ENCODE results near the gene UBALD2.
"Not testable (repeated sequence)": the region's sequence is repeated elsewhere in the genome, so short reads cannot be mapped to it uniquely, and the experiment has no call there.

Gene UBALD2

DNA sequence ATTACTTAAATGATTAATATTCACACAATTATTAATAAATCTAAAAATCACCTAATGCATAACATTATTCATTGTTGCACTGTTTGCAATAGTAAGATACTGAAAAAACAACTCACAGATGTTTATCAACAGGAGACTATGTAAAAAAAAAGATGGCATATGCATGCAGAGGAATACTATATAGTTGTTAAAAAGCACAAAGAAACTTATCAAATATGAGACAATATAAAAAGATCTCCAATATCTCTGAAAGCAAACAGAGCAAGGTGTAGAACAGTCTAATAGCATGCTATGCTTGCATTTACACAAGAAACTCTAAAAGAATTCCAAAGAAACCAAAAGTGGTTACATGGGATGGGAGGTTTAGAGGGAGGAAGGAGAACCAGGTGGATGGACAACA lies 28.5 kb upstream of the UBALD2 start:
- Histone ChIP-seq H3K36me3 (ENCODE audit: control insufficient read depth, insufficient read depth, low read length, severe bottlenecking) (no peaks in the 10 kb centered on the region), H3K4me3 (ENCODE audit: low read length) (no peak overlapping the region), H3K9ac (ENCODE audit: low read length) (no peak overlapping the region), H3K9me3 (ENCODE audit: control insufficient read depth, low read length) (no peaks in the 10 kb centered on the region), H3K4me1 (ENCODE audit: control insufficient read depth, insufficient read depth, low read length) (peaks cover 6% of the 10 kb centered on the region), H3K27me3 (replicated peaks; ENCODE audit: control insufficient read depth, insufficient read depth, low read length) (no peaks in the 10 kb centered on the region)
- no peak for DNase-seq (ENCODE audit: low read depth)

DNA sequence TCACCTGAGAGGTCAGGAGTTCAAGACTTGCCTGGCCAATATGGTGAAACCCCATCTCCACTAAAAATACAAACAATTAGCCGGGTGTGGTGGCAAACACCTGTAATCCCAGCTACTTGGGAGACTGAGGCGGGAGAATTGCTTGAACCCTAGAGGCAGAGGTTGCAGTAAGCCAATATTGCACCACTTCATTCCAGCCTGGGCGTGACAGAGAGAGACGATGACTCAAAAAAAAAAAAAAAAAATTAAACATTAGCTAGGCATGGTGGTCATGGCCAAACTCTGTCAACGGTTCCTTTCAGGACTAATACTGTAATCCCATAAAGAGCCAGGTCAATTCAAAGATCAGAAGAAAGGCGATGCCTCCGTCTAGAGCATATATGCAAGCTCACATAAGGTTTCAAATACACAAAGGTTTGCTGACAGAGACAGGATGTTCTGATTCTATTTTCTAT lies 27.3 kb upstream of the UBALD2 start:
- no peak for DNase-seq (ENCODE audit: low read depth)
- Histone ChIP-seq H3K36me3 (ENCODE audit: control insufficient read depth, insufficient read depth, low read length, severe bottlenecking) (no peaks in the 10 kb centered on the region), H3K9ac (ENCODE audit: low read length) (no peak overlapping the region), H3K4me3 (ENCODE audit: low read length) (no peak overlapping the region), H3K9me3 (ENCODE audit: control insufficient read depth, low read length) (no peaks in the 10 kb centered on the region), H3K27me3 (replicated peaks; ENCODE audit: control insufficient read depth, insufficient read depth, low read length) (no peaks in the 10 kb centered on the region), H3K4me1 (ENCODE audit: control insufficient read depth, insufficient read depth, low read length) (peaks cover 6% of the 10 kb centered on the region)

DNA sequence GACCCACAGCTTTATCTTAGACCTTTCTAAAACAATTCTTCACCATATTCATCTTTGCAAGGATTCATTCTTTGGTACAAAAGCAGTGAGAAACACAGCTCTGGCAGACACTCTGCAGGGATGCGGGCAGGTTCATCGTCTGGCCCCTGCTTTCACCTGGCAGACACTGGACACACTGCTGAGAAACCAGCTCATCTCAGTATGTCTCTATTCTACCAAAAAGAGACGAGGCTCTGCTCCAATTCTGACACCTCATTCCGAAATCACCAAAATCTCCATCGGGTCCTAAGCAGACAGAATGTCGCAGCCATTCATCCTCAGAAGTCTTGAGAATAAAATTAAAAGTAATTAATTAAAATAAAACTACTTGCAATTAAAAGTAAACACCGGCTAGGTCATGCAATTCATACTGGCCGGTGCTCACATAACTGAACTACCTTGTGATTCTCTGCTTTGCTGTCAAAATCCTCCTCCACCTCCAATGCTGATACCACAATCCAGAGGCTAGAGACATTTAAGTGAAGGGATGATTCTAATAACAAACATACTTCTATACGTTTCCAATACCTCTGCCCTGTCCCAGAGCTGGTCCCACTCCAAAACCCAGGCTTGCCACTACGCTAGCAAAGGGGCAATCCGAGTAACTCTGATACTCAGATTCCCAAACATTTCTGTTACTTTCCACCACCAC lies 26.2 kb upstream of the UBALD2 start:
- no peaks in the 10 kb centered on the region for H3K27me3 ChIP-seq (replicated peaks; ENCODE audit: control insufficient read depth, insufficient read depth, low read length)
- peaks cover 16% of the 10 kb centered on the region for H3K4me1 ChIP-seq (ENCODE audit: control insufficient read depth, insufficient read depth, low read length)
- H3K36me3 ChIP-seq (ENCODE audit: control insufficient read depth, insufficient read depth, low read length, severe bottlenecking): no peaks in the 10 kb centered on the region
- H3K9ac ChIP-seq (ENCODE audit: low read length): no peak overlapping the region
- no peak for DNase-seq (ENCODE audit: low read depth)
- no peak overlapping the region for H3K4me3 ChIP-seq (ENCODE audit: low read length)
- H3K9me3 ChIP-seq (ENCODE audit: control insufficient read depth, low read length): no peaks in the 10 kb centered on the region

- H3K4me3 ChIP-seq (ENCODE audit: low read length): peak overlapping the region; percentile 59
- no peaks in the 10 kb centered on the region for H3K36me3 ChIP-seq (ENCODE audit: control insufficient read depth, insufficient read depth, low read length, severe bottlenecking)
- H3K27me3 ChIP-seq (replicated peaks; ENCODE audit: control insufficient read depth, insufficient read depth, low read length): no peaks in the 10 kb centered on the region
- no peaks in the 10 kb centered on the region for H3K9me3 ChIP-seq (ENCODE audit: control insufficient read depth, low read length)
- H3K9ac ChIP-seq (ENCODE audit: low read length): peak overlapping the region; percentile 47
- peaks cover 22% of the 10 kb centered on the region for H3K4me1 ChIP-seq (ENCODE audit: control insufficient read depth, insufficient read depth, low read length)
- no peak for DNase-seq (ENCODE audit: low read depth)
Measured at GRCh38 chr17:76239538-76240274, 25.4 kb upstream of the UBALD2 start.

GRCh38 chr17:76240461-76241203 lies 24.5 kb upstream of the UBALD2 start, which contains the start of gene RNF157:
RNF157 (minus strand) TSS chr17:76240493; CDS start chr17:76240240, 253 bp downstream.
- peak within 1 kb of the TSS; percentile 77 for H3K9ac ChIP-seq (ENCODE audit: low read length)
- no peaks in the 10 kb centered on the region for H3K9me3 ChIP-seq (ENCODE audit: control insufficient read depth, low read length)
- H3K4me1 ChIP-seq (ENCODE audit: control insufficient read depth, insufficient read depth, low read length): peaks cover 24% of the 10 kb centered on the region
- no peaks in the 10 kb centered on the region for H3K27me3 ChIP-seq (replicated peaks; ENCODE audit: control insufficient read depth, insufficient read depth, low read length)
- peak; percentile 77 for DNase-seq (ENCODE audit: low read depth)
- H3K36me3 ChIP-seq (ENCODE audit: control insufficient read depth, insufficient read depth, low read length, severe bottlenecking): no peaks in the 10 kb centered on the region
- peak within 1 kb of the TSS; percentile 88 for H3K4me3 ChIP-seq (ENCODE audit: low read length)

DNA sequence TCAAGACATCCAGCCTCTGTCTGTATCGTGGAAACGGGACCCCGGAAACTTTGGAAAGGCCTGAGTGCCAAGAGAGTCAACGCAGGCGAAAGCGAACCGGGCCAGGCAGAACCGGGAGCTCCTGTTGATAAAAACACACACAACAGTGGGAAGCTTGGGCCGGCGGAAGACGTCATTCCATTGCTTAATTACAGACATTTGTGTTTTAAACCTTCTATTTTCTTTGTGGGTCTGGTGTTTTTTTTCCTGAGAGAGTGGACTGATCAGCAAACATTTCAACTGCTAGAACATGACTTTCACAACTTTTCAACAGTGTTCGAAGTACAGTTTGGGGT lies 24.0 kb upstream of the UBALD2 start:
- no peaks in the 10 kb centered on the region for H3K36me3 ChIP-seq (ENCODE audit: control insufficient read depth, insufficient read depth, low read length, severe bottlenecking)
- H3K9me3 ChIP-seq (ENCODE audit: control insufficient read depth, low read length): no peaks in the 10 kb centered on the region
- no peaks in the 10 kb centered on the region for H3K27me3 ChIP-seq (replicated peaks; ENCODE audit: control insufficient read depth, insufficient read depth, low read length)
- peaks cover 28% of the 10 kb centered on the region for H3K4me1 ChIP-seq (ENCODE audit: control insufficient read depth, insufficient read depth, low read length)
- peak overlapping the region; percentile 88 for H3K4me3 ChIP-seq (ENCODE audit: low read length)
- peak overlapping the region; percentile 77 for H3K9ac ChIP-seq (ENCODE audit: low read length)
- DNase-seq (ENCODE audit: low read depth): peak; percentile 52

DNA sequence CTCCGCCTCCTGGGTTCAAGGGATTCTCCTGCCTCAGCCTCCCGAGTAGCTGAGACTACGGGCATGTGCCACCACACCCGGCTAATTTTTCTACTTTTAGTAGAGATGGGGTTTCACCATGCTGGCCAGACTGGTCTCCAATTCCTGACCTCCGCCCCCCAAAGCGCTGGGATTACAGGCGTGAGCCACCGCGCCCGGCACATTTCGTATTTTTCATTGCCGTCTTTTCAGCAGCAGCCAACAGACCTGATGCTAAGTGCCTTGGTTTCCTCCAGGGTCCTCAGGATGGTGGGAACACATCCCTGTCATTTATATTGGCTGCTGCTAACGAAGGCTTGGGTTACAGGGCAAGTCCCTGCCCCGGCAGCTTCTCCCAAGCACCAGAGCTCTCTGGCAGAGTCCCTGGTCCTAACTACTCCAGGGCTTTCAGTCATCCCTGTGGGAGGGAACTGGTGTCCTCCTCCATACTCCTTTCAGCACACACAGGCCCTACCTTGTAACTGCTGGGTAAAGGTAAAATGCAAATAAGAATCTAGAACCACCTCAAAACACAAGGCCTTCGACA lies 23.4 kb upstream of the UBALD2 start:
- Histone ChIP-seq H3K36me3 (ENCODE audit: control insufficient read depth, insufficient read depth, low read length, severe bottlenecking) (no peaks in the 10 kb centered on the region), H3K4me3 (ENCODE audit: low read length) (no peak overlapping the region), H3K27me3 (replicated peaks; ENCODE audit: control insufficient read depth, insufficient read depth, low read length) (no peaks in the 10 kb centered on the region), H3K9me3 (ENCODE audit: control insufficient read depth, low read length) (no peaks in the 10 kb centered on the region), H3K4me1 (ENCODE audit: control insufficient read depth, insufficient read depth, low read length) (peaks cover 34% of the 10 kb centered on the region), H3K9ac (ENCODE audit: low read length) (peak overlapping the region; percentile 77)
- DNase-seq (ENCODE audit: low read depth): no peak

DNA sequence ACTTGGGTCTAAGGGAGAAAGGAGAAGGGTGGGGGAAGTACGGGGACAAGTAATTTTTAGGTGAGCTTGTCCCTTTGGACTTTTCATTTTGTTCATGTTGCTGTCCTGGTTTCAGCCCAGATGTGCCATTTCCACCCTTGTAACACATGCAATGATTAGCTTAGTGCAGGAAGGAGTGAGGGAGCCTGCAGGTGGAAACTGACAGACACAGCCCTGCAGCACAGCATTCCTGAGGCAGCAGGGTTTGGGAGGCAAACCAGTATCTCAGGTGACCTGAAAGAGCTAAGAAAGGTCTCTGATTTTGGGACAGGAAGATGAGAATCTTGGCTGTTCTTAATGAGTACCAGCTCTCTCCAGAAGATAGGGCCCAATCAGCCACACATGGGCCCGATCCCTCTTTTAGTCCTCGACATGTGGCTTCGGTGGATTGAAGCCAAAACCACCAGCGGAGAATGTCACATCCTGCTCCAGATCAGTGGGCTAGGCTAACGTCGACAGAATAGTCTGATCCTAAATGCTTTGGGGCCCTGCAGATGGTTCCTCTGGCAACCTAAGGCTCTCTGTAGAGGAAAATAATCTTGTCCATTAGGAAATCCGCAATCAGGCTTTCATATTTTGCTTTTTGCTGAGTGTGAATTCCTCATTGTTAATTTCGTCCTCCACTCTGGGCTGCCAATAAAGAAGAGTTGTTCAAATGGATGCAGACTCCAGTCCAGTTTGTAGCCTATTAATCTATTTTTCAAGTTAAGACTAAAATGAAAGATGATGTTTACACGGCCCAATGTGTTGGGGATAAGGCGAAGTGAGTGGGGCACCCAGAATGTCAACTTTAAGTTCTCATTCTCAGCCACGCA lies 21.1 kb upstream of the UBALD2 start:
- no peaks in the 10 kb centered on the region for H3K9me3 ChIP-seq (ENCODE audit: control insufficient read depth, low read length)
- no peak for DNase-seq (ENCODE audit: low read depth)
- no peaks in the 10 kb centered on the region for H3K27me3 ChIP-seq (replicated peaks; ENCODE audit: control insufficient read depth, insufficient read depth, low read length)

DNA sequence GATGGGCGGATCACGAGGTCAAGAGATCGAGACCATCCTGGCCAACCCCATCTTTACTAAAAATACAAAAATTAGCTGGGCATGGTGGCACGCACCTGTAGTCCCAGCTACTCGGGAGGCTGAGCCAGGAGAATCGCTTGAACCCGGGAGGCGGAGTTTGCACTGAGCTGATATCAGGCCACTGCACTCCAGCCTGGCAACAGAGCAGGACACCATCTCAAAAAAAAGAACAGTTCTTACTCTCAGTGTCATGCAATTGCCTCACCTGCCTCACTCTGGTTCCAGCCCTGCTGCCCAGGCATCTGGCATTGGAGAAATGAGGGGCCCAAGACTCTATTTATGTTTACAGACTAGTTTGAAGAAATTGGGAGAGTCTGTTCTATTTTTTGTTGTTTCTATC lies 20.4 kb upstream of the UBALD2 start:
- H3K36me3 ChIP-seq (ENCODE audit: control insufficient read depth, insufficient read depth, low read length, severe bottlenecking); H3K27me3 ChIP-seq (replicated peaks; ENCODE audit: control insufficient read depth, insufficient read depth, low read length); H3K4me3 ChIP-seq (ENCODE audit: low read length); DNase-seq (ENCODE audit: low read depth); H3K9ac ChIP-seq (ENCODE audit: low read length); H3K9me3 ChIP-seq (ENCODE audit: control insufficient read depth, low read length): not testable (repeated sequence)
- H3K4me1 ChIP-seq (ENCODE audit: control insufficient read depth, insufficient read depth, low read length): peaks cover 44% of the 10 kb centered on the region

More for the DNA sequence above, 21.1 kb upstream of the UBALD2 start:
- H3K36me3 ChIP-seq (ENCODE audit: control insufficient read depth, insufficient read depth, low read length, severe bottlenecking): no peaks in the 10 kb centered on the region
- peaks cover 44% of the 10 kb centered on the region for H3K4me1 ChIP-seq (ENCODE audit: control insufficient read depth, insufficient read depth, low read length)
- H3K9ac ChIP-seq (ENCODE audit: low read length): no peak overlapping the region
- no peak overlapping the region for H3K4me3 ChIP-seq (ENCODE audit: low read length)

DNA sequence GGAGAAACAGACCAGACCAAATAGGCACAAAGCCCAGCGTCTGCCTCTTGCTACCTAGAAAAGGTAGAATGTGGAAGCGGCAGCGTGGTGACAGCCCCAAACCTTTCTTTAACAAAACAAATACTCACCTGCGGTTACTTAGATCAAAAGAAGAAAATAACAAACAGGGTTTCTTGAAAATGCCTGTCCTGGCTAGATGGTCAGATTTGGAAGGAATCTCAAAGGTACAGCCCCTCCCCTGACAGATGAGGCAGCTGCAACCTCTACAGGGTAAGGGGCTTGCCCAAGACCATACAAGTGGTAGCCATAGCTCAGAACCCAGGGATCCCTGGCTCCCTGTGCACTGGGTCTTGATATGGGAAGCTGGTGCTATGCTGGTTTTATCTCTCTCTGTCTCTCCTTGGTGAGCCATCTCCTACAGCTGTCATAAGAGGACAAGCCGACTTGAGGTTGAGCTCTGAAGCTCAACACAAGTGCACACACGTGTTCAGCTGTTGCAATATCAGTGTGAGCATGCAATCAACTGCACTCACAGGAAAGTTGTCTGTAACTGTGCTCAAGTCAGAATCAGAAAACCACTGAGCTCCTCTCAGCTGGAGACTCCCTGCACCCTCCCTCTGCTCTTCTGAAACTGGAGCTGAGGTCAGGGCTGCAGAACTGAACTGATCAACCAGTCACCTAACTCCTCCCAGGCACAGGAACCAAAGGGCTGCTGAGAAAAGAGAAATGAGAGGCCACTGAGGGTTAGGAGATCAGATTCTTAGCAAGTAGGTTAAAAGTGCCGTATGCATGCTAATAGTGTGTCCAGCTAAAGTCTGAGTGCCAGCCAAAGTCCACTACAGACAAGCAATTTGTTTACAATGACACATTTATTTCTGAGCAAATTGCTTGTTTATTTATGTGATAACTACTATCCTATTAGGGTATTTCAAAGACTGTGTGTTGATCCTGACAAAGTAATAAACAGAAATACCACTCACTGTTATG lies 18.8 kb upstream of the UBALD2 start:
- H3K27me3 ChIP-seq (replicated peaks; ENCODE audit: control insufficient read depth, insufficient read depth, low read length): no peaks in the 10 kb centered on the region
- peak overlapping the region; percentile 32 for H3K4me3 ChIP-seq (ENCODE audit: low read length)
- H3K4me1 ChIP-seq (ENCODE audit: control insufficient read depth, insufficient read depth, low read length): peaks cover 50% of the 10 kb centered on the region
- peak overlapping the region; percentile 58 for H3K9ac ChIP-seq (ENCODE audit: low read length)
- H3K36me3 ChIP-seq (ENCODE audit: control insufficient read depth, insufficient read depth, low read length, severe bottlenecking): no peaks in the 10 kb centered on the region
- H3K9me3 ChIP-seq (ENCODE audit: control insufficient read depth, low read length): no peaks in the 10 kb centered on the region
- DNase-seq (ENCODE audit: low read depth): peak; percentile 64

Measured in adipocyte (in vitro differentiated cells).